T-helper 1 cell (primary cell): ENCODE data around the gene SNRNP25.
A peak's percentile ranks its signal among the peaks of the same experiment; 100 is the strongest.

Source experiments
- DNase-seq, 5 donors: peaks; one replicate each; pipeline ENCODE4 v3.0.0-alpha.2; 2012 to 2020

The SNRNP25 gene

DNA sequence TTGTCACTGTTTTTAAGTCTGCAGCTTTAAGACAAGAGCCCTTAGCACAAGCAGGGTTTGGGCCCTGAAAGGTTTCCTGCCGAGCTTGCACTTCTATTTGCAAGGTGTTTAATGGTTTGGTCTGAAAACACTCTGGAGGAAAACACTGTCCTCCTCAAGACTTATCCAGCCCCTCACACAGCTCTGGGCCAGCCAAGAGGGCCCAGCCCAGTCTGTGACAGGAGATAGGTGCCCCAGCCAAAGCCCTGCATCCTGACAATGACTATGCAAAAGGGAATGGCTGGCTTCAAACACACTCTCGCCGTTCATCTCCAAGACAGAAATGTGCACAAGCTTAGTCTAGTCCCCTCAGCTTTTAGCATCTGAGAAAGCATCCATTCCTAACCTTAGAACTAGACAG is 51.3 kb downstream of the SNRNP25 start:
- DNase-seq = no peak

GRCh38 chr16:105521-105920 is 51.9 kb downstream of the SNRNP25 start:
- no peak for DNase-seq

GRCh38 chr16:106623-107324 is 53.1 kb downstream of the SNRNP25 start:
- peak in 4 of 5 donors; percentile 31 to 69 (median 43) for DNase-seq
